Measurements from ENCODE around the gene ARHGAP45. TPM values are rescaled to one million over a fixed set of nuclear protein-coding genes. Genes with fewer than 3 reads are reported as not detected.

Gene ARHGAP45
- total and polyA plus RNA-seq, 9 of the 15 experiments (the other 6 are each of a cell fraction or from before 2014, with no cell fraction given), result 0.08 to 22.1 (median 4.2) TPM

- no peak for FAIRE-seq
- no peak for TF ChIP-seq PHF21A (IDR thresholded peaks at IDR 0.05; ENCODE audit: borderline replicate concordance, low read depth)
- TF ChIP-seq PPARD (CRISPR knock-in tag; IDR thresholded peaks at IDR 0.05), result no peak
- TF ChIP-seq ZNF224 (CRISPR knock-in tag; IDR thresholded peaks at IDR 0.05), result no peak
- TF ChIP-seq AFF4 (CRISPR knock-in tag; IDR thresholded peaks at IDR 0.05), result no peak
- TF ChIP-seq JUN (IDR thresholded peaks at IDR 0.05; ENCODE audit: borderline replicate concordance, low read depth, low read length), result no peak
- TF ChIP-seq JUN (CRISPR knock-in tag; IDR thresholded peaks at IDR 0.05; ENCODE audit: borderline replicate concordance), result 0 out of 2 replicates have a peak, but pooled peaks have one; percentile 25
- no peak for TF ChIP-seq DPF2 (IDR thresholded peaks at IDR 0.05)
- no peak for TF ChIP-seq ZKSCAN3 (CRISPR knock-in tag; IDR thresholded peaks at IDR 0.05)
- TF ChIP-seq PRDM10 (IDR thresholded peaks at IDR 0.05; ENCODE audit: partially characterized antibody), result peak; percentile 93
- TF ChIP-seq ZNF277 (CRISPR knock-in tag; IDR thresholded peaks at IDR 0.05; ENCODE audit: borderline replicate concordance), result no peak
- no peak for TF ChIP-seq ATF2 (CRISPR knock-in tag; IDR thresholded peaks at IDR 0.05)
Measured at GRCh38 chr19:1018932-1019615, 47.9 kb upstream of the ARHGAP45 start.

More at GRCh38 chr19:1018932-1019615, 47.9 kb upstream of the ARHGAP45 start:
- Histone ChIP-seq H3K27ac (ENCODE audit: extremely low read depth, low read depth, low read length) (no peak overlapping the region), H3K4me1 (replicated peaks in 1 of 2; ENCODE audit: control insufficient read depth in 2 of 2, insufficient read depth in 2 of 2, low read length in 2 of 2) (peaks cover 27 to 87% of the 10 kb centered on the region in 2 experiments), H3K9ac (ENCODE audit: insufficient read depth in 1 of 2, low read depth in 2 of 2, low read length in 2 of 2) (peak overlapping the region; percentile 23 to 99; a peak in 2 of 4 replicates), H2AFZ (ENCODE audit: low read depth, low read length) (no peak overlapping the region), H4K20me1 (replicated peaks; ENCODE audit: control insufficient read depth, insufficient read depth, low read length) (peaks cover 53% of the 10 kb centered on the region), H3K4me3 (peak overlapping the region; percentile 94), H3K79me2 (ENCODE audit: control insufficient read depth, insufficient read depth, low read length) (peaks cover 71% of the 10 kb centered on the region), H3K9me3 (replicated peaks; ENCODE audit: control insufficient read depth, insufficient read depth, low read depth, low read length) (no peaks in the 10 kb centered on the region), H3K9me1 (ENCODE audit: control insufficient read depth, insufficient read depth, low read length) (peaks cover 16% of the 10 kb centered on the region), H3K36me3 (ENCODE audit: control insufficient read depth, insufficient read depth, low read length) (peaks cover 55% of the 10 kb centered on the region; the same call in 2 of the 3 replicates), H3K27me3 (ENCODE audit: control insufficient read depth in 2 of 2, insufficient read depth in 2 of 2, low read length in 2 of 2) (no peaks in the 10 kb centered on the region), H3K4me2 (ENCODE audit: insufficient read depth, low read length) (peak overlapping the region; percentile 88)
- intact Hi-C loops (cut with micrococcal nuclease) (no loop called here), in situ Hi-C loops (cut with MboI) (no loop called here)
- POLR2A ChIA-PET, result interaction anchor here (0.7 to 1.9 kb wide), 7 partner anchors 9 to 439 kb away, joined by 3 to 14 read pairs (median 5); partner anchors contain the start of genes CIRBP and WDR18
- DNase-seq (ENCODE audit: extremely low read depth in 1 of 4, low spot score in 3 of 4) (no peak), ATAC-seq (no peak)
- WGBS (ENCODE audit: insufficient coverage, low coverage, missing lambda C conversion rate), result 43% methylated on average over 10 of the region's 17 CpGs
- BruUV-seq (replicated peaks), result no TSS peak
- CTCF ChIA-PET (ENCODE audit: low intra/inter-chr PET ratio), result no interaction called here
